Right lobe of liver (tissue), 6 donors: ENCODE results near the gene MYDGF. TPM values are rescaled to one million over a fixed set of nuclear protein-coding genes. Genes with fewer than 3 reads are reported as not detected.
A peak's percentile ranks its signal among the peaks of the same experiment; 100 is the strongest.
"Not testable (repeated sequence)": the region's sequence is repeated elsewhere in the genome, so short reads cannot be mapped to it uniquely, and the experiment has no call there.

Experiments used
- ATAC-seq, 4 donors: fragments of 200-7000 bp; cut with Tn5 transposase; one replicate each; pipeline ENCODE4 v1.9.1; 2020; ENCODE audit warnings: mild to moderate bottlenecking in 4 of 4, moderate library complexity in 4 of 4
- DNase-seq, 3 donors: peaks; one replicate each; pipeline ENCODE4 v3.0.0-alpha.2; 2020
- H3K27ac ChIP-seq, 3 donors: fragments of 200-600 bp; one replicate each; pipeline ENCODE4 v1.8.0; 2022
- H3K27me3 ChIP-seq, 2 donors: fragments of 200-600 bp; one replicate each; pipeline ENCODE4 v1.8.0; 2022
- H3K36me3 ChIP-seq, 4 donors: fragments of 200-600 bp; sonication (generic) in 1 of 4; one replicate each; pipeline versions ENCODE4 v1.5.1 to v1.8.0; 2017 to 2022; ENCODE audit warnings: control low read depth in 1 of 4
- H3K4me1 ChIP-seq, 4 donors: fragments of 200-600 bp; sonication (generic) in 1 of 4; one replicate each; pipeline versions ENCODE4 v1.5.1 to v1.8.0; 2017 to 2022; ENCODE audit warnings: control low read depth in 1 of 4
- H3K4me3 ChIP-seq, 3 donors: fragments of 200-600 bp; one replicate each; pipeline ENCODE4 v1.8.0; 2022
- H3K9me3 ChIP-seq, 4 donors: fragments of 200-600 bp; sonication (generic) in 1 of 4; one replicate each; pipeline versions ENCODE4 v1.5.1 to v1.8.0; 2017 to 2022; ENCODE audit warnings: control low read depth in 1 of 4
- POLR2A ChIP-seq: fragments of 450-650 bp; IDR thresholded peaks from one replicate; pipeline ENCODE4 v1.6.1; 2017; ENCODE audit warnings: antibody characterized with exemption, mild to moderate bottlenecking
- WGBS: methylation state at CpG from one replicate; pipeline ENCODE4 v1.1.6; 2018; ENCODE audit warnings: low coverage, low lambda C conversion rate; ENCODE audit not compliant: insufficient coverage; ENCODE audit errors: missing lambda C conversion rate; 5-methylcytosine and 5-hydroxymethylcytosine counted together
- intact Hi-C, 2 donors: fragments of 100-400 bp; cut with DNase I; formaldehyde crosslinking; loops; one replicate each; pipeline versions ENCODE4 v1.11.2 to v1.14.1; 2022
- total RNA-seq, 6 experiments: library from RNA; depleted of rRNA in 2 of 6; stranded (reverse); fragments of >200 nt in 2 of 6; fragmentation: NEBNext Ultra II Directional in 3 of 6; extraction: Animal tissue kit (Norgen Biotek cat#: 25700) in 3 of 6; gene quantifications; one replicate each; pipeline versions ENCODE4 v1.1.0 to v1.2.4, GENCODE V29; 2016 to 2023
- TF ChIP-seq, protein P1 (sequence below), 4 donors: fragments of 200-600 bp in 3 of 4; fragments of 450-650 bp in 1 of 4; IDR thresholded peaks; one replicate each; pipeline versions ENCODE4 v1.5.1 to v1.8.0; 2016 to 2022; ENCODE audit warnings: antibody characterized with exemption in 4 of 4, mild to moderate bottlenecking in 2 of 4
- donor health status: DM: no; HTN: yes; CAD: no.
- donor health status: DM: no; HTN: no; CAD: no.
- donor health status: DM: no; HTN: no; CAD: no.
- donor health status: DM: no; HTN: yes; CAD: no.
- donor health status: DM: no; HTN: yes; CAD: no.

MYDGF gene
- total RNA-seq, 6 experiments from 2014 or later = 58.2 to 98.7 (median 72.2) TPM

DNA sequence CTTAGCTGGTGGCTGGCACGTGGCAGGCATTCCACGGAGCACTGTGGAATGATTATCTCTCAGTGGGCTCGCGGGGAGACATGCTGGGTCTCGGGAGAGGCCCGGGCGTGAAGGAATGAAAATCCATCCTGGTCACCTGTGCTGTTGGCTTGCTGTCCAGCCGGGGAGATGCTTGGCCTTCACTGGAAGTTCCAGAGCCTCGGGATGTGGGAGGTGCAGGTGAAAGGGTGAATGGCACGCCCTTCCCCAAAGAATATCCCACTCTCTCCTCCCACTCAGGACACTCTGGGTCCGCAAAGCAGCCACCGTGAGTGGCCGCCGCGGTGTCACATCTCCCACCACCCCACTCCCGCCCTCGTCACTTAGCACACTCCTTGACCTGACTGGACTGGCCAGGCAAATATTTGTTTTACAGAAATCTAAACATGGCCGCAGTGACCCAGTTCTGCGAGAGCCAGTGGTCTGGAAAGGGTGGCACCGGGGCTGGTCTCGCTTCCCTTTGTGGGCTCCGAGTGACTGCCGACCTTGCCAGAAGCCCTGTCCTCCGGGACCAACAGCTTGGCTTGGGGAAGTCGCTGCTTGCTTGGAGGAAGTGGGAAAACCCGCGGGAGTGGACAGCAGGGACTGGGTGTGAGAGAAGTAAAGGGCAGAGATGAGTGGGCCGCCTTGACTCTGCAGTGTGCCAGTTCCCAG is 45.5 kb upstream of the MYDGF start:
- WGBS = 46% methylated on average over 17 of the region's 28 CpGs
- intact Hi-C loops = no loop called here
- no peaks in the 10 kb centered on the region for H3K9me3 ChIP-seq
- DNase-seq = peak; percentile 79 to 91 (median 88)
- peak; percentile 10 for TF ChIP-seq POLR2A
- TF ChIP-seq, protein P1, sequence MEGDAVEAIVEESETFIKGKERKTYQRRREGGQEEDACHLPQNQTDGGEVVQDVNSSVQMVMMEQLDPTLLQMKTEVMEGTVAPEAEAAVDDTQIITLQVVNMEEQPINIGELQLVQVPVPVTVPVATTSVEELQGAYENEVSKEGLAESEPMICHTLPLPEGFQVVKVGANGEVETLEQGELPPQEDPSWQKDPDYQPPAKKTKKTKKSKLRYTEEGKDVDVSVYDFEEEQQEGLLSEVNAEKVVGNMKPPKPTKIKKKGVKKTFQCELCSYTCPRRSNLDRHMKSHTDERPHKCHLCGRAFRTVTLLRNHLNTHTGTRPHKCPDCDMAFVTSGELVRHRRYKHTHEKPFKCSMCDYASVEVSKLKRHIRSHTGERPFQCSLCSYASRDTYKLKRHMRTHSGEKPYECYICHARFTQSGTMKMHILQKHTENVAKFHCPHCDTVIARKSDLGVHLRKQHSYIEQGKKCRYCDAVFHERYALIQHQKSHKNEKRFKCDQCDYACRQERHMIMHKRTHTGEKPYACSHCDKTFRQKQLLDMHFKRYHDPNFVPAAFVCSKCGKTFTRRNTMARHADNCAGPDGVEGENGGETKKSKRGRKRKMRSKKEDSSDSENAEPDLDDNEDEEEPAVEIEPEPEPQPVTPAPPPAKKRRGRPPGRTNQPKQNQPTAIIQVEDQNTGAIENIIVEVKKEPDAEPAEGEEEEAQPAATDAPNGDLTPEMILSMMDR (IDR thresholded peaks at IDR 0.05) = no peak
- no peaks in the 10 kb centered on the region for H3K27me3 ChIP-seq
- H3K4me3 ChIP-seq = peak overlapping the region in 2 of 3 donors; percentile 22 to 29
- peak; percentile 57 to 80 (median 71) for ATAC-seq
- peaks cover 0 to 72% (median 28%) of the 10 kb centered on the region in 4 donors for H3K36me3 ChIP-seq
- H3K4me1 ChIP-seq = peaks cover 0 to 99% (median 45%) of the 10 kb centered on the region in 4 donors
- peak overlapping the region; percentile 68 to 99 (median 76) for H3K27ac ChIP-seq

DNA sequence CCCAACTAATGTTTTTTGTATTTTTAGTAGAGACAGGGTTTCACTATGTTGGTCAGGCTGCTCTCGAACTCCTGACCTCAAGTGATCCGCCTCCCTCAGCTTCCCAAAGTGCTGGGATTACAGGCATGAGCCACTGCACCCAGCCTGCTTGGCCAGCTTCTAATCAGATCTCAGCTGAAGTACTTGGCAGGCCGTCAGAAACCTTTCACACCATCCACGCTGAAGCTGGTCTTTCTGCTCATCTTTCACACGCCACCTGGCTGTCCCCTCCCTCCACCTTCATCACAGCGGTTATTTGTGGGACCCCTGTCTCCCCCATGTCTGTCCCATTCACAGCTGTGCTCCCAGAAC is 45.0 kb upstream of the MYDGF start:
- intact Hi-C loops, H3K27me3 ChIP-seq, H3K9me3 ChIP-seq: not testable (repeated sequence)
- ATAC-seq (peak; percentile 31 to 47 (median 43)), DNase-seq (peak; percentile 58 to 87 (median 78))
- H3K4me3 ChIP-seq = peak overlapping the region in 2 of 3 donors; percentile 22 to 29
- peaks cover 0 to 72% (median 26%) of the 10 kb centered on the region in 4 donors for H3K36me3 ChIP-seq
- H3K4me1 ChIP-seq = peaks cover 0 to 99% (median 45%) of the 10 kb centered on the region in 4 donors
- H3K27ac ChIP-seq = peak overlapping the region; percentile 68 to 99 (median 76)
- 48% methylated on average over 5 of the region's 6 CpGs for WGBS

DNA sequence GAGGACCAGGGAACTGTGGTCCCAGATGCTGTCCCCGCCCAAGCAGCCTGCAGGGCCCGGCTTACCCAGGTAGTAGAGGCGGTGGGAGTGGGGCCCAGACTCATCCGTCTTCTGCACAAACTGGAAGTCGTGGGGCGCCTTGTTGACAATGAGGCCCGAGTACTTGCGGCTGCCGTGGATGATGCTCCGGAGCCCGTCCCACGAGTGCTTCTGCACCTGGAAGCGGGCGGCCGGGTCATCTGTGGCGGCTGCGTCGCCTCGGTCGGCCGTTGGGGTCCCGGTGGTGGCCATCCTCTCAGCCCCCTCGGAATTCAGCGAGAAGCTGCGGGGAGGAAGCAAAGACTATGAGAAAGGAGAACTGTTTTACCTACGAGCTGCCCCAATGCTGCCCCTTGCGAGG is 43.9 kb upstream of the MYDGF start:
- DNase-seq (peak in 1 of 3 donors; percentile 28), ATAC-seq (no peak)
- no peaks in the 10 kb centered on the region for H3K9me3 ChIP-seq
- no peak overlapping the region for H3K4me3 ChIP-seq
- H3K27me3 ChIP-seq = no peaks in the 10 kb centered on the region
- peaks cover 0 to 98% (median 48%) of the 10 kb centered on the region in 4 donors for H3K4me1 ChIP-seq
- WGBS = 100% methylated on average over 1 of the region's 27 CpGs
- peaks cover 0 to 61% (median 21%) of the 10 kb centered on the region in 4 donors for H3K36me3 ChIP-seq
- peak overlapping the region; percentile 48 to 99 (median 68) for H3K27ac ChIP-seq
- intact Hi-C loops = no loop called here
- TF ChIP-seq, protein P1 (IDR thresholded peaks at IDR 0.05) = no peak
- TF ChIP-seq POLR2A = no peak

DNA sequence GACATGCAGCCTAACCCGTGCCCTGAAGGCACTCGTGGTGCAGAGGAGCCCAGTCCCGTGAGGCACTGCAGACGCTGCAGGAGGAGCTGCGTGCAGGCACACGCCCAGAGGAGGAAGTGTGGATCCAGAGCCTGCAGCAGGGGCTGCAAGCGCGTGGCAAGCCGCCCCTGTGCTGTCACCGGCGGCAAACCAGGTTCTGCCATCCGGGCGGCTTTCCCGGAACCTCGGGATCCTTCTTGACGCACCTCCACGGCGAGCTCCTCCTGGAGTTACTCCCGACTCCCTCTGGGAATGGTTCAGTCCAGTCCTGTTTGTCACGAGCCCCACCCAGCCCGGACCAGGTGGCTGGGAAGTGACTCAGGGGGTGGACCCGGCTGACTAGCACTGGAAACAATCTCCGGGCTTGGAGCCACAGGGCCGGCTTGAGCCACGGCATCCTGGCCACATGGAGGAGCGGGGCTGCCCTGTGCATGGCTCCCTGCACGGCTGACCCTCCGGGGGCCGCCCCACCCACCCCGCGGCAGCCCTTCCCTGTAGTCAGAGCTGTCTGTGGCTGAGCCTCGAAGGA is 43.3 kb upstream of the MYDGF start:
- peak; percentile 87 to 89 (median 88) for DNase-seq
- Histone ChIP-seq H3K9me3 (no peaks in the 10 kb centered on the region), H3K4me3 (no peak overlapping the region), H3K27ac (peak overlapping the region; percentile 48 to 99 (median 68)), H3K4me1 (peaks cover 0 to 96% (median 48%) of the 10 kb centered on the region in 4 donors), H3K36me3 (peaks cover 0 to 56% (median 18%) of the 10 kb centered on the region in 4 donors), H3K27me3 (no peaks in the 10 kb centered on the region)
- intact Hi-C loops = no loop called here
- 11% methylated on average over 5 of the region's 32 CpGs for WGBS
- peak; percentile 51 for TF ChIP-seq POLR2A
- TF ChIP-seq, protein P1 (IDR thresholded peaks at IDR 0.05) = no peak
- peak; percentile 18 to 58 (median 43) for ATAC-seq

DNA sequence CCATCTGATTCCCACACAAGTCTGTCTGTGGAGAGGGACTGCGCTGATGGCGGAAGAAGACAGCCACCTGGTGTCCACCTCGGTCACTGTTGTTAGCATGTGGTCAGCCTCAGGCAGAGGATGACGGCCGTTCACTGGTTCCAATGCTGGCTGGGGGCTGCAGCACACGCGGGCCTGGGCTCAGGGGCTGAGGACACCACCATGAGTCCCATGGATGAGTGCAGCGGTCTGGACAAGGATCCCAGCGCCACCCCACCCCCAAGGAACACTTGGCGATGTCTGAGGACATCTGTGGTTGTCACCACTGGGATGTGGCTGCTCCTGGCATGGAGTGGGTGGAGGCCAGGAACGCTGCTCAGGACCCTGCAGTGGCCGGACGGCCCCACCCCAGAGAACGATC is 42.6 kb upstream of the MYDGF start:
- H3K4me1 ChIP-seq = peaks cover 0 to 96% (median 47%) of the 10 kb centered on the region in 4 donors
- H3K27ac ChIP-seq = peak overlapping the region; percentile 43 to 99 (median 68)
- H3K27me3 ChIP-seq = no peaks in the 10 kb centered on the region
- no peak for ATAC-seq
- H3K4me3 ChIP-seq = no peak overlapping the region
- H3K36me3 ChIP-seq = peaks cover 0 to 51% (median 17%) of the 10 kb centered on the region in 4 donors
- intact Hi-C loops = no loop called here
- no peak for DNase-seq
- no peaks in the 10 kb centered on the region for H3K9me3 ChIP-seq
- TF ChIP-seq POLR2A = no peak
- TF ChIP-seq, protein P1 (IDR thresholded peaks at IDR 0.05) = peak in 2 of 4 donors; percentile 13 to 21
- WGBS = 71% methylated on average over 5 of the region's 14 CpGs
